HG03159 (cell line): ENCODE results near the gene GBP7.
"Not testable (repeated sequence)": the region's sequence is repeated elsewhere in the genome, so short reads cannot be mapped to it uniquely, and the experiment has no call there.

ENCODE experiments used
- ATAC-seq: cut with Tn5 transposase; IDR thresholded peaks from one replicate; pipeline ENCODE4 v1.9.1; 2021; ENCODE audit warnings: mild to moderate bottlenecking, moderate library complexity; ENCODE audit not compliant: unreplicated experiment

GBP7 gene

GRCh38 chr1:89175601-89176256, at the start of gene GBP7:
GBP7 (minus strand) TSS chr1:89176003; CDS start chr1:89171935, 4,068 bp downstream.
- no peak for ATAC-seq

GRCh38 chr1:89221341-89221740, 45.5 kb upstream of the GBP7 start:
- ATAC-seq: no peak

- ATAC-seq: not testable (repeated sequence)
Observed at GRCh38 chr1:89219851-89220250, 44.0 kb upstream of the GBP7 start.

- not testable (repeated sequence) for ATAC-seq
Observed at GRCh38 chr1:89218941-89219340, 43.1 kb upstream of the GBP7 start.

GRCh38 chr1:89213347-89213746, 37.5 kb upstream of the GBP7 start:
- no peak for ATAC-seq

- ATAC-seq: no peak
Observed at GRCh38 chr1:89211035-89211634, 35.3 kb upstream of the GBP7 start.

- ATAC-seq: no peak
Observed at GRCh38 chr1:89206373-89206772, 30.6 kb upstream of the GBP7 start.

- ATAC-seq: no peak
Observed at GRCh38 chr1:89203166-89203565, 27.4 kb upstream of the GBP7 start.

- peak; percentile 72 for ATAC-seq
Observed at GRCh38 chr1:89201106-89201794, 25.4 kb upstream of the GBP7 start.

GRCh38 chr1:89200663-89201062, 24.9 kb upstream of the GBP7 start:
- ATAC-seq: no peak

- ATAC-seq: no peak
Observed at GRCh38 chr1:89199525-89200031, 23.8 kb upstream of the GBP7 start.

- ATAC-seq: peak; percentile 39
Observed at GRCh38 chr1:89198491-89199072, 22.8 kb upstream of the GBP7 start, which contains the start of gene GBP4. GBP4 (minus strand) TSS chr1:89198942; CDS start chr1:89198834, 108 bp downstream.

GRCh38 chr1:89198081-89198480, 22.3 kb upstream of the GBP7 start:
- ATAC-seq: no peak

- ATAC-seq: no peak
Observed at GRCh38 chr1:89195476-89195875, 19.7 kb upstream of the GBP7 start.

GRCh38 chr1:89191314-89191713, 15.5 kb upstream of the GBP7 start:
- no peak for ATAC-seq

- ATAC-seq: no peak
Observed at GRCh38 chr1:89190017-89190416, 14.2 kb upstream of the GBP7 start.

- no peak for ATAC-seq
Observed at GRCh38 chr1:89179343-89179742, 3.5 kb upstream of the GBP7 start.

- no peak for ATAC-seq
Observed at GRCh38 chr1:89176971-89177370, 1.2 kb upstream of the GBP7 start.

GRCh38 chr1:89174491-89174890, 1.3 kb downstream of the GBP7 start:
- ATAC-seq: no peak

- no peak for ATAC-seq
Observed at GRCh38 chr1:89172468-89173143, 3.2 kb downstream of the GBP7 start.

GRCh38 chr1:89171067-89171438, 4.8 kb downstream of the GBP7 start:
- ATAC-seq: no peak
